Right lobe of liver (tissue), 4 donors: ENCODE data around the gene SPATA9.

Experiments
- POLR2A ChIP-seq: fragments of 450-650 bp; IDR thresholded peaks from one replicate; pipeline ENCODE4 v1.6.1; 2017; ENCODE audit warnings: antibody characterized with exemption, mild to moderate bottlenecking
- TF ChIP-seq, protein P1 (sequence below), 4 donors: fragments of 200-600 bp in 3 of 4; fragments of 450-650 bp in 1 of 4; IDR thresholded peaks; one replicate each; pipeline versions ENCODE4 v1.5.1 to v1.8.0; 2016 to 2022; ENCODE audit warnings: antibody characterized with exemption in 4 of 4, mild to moderate bottlenecking in 2 of 4
- donor health status: DM: no; HTN: no; CAD: no.
- donor health status: DM: no; HTN: no; CAD: no.
- donor health status: DM: no; HTN: yes; CAD: no.

DNA sequence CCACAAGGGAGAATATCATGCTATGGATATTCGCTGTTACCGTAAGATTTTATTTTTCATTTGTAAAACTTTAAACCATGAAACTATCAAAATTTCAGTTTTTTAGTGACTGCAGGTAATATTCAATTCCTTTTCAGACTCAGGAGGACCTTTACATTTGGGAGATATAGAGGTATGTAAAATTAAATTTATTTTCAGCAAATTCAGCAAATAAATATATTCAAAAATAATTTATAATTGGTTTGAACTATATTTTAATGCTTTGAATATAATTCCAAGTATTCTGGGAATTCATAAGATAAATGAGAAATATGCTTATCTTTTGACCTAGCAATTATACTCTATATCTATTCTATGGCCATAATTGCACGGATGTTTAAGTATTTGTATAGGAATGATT, 28.6 kb downstream of the SPATA9 start:
- TF ChIP-seq, protein P1, sequence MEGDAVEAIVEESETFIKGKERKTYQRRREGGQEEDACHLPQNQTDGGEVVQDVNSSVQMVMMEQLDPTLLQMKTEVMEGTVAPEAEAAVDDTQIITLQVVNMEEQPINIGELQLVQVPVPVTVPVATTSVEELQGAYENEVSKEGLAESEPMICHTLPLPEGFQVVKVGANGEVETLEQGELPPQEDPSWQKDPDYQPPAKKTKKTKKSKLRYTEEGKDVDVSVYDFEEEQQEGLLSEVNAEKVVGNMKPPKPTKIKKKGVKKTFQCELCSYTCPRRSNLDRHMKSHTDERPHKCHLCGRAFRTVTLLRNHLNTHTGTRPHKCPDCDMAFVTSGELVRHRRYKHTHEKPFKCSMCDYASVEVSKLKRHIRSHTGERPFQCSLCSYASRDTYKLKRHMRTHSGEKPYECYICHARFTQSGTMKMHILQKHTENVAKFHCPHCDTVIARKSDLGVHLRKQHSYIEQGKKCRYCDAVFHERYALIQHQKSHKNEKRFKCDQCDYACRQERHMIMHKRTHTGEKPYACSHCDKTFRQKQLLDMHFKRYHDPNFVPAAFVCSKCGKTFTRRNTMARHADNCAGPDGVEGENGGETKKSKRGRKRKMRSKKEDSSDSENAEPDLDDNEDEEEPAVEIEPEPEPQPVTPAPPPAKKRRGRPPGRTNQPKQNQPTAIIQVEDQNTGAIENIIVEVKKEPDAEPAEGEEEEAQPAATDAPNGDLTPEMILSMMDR (IDR thresholded peaks at IDR 0.05) = no peak
- no peak for TF ChIP-seq POLR2A
